ELF-1 (cell line): ENCODE results near the gene POU2F2.
"Not testable (repeated sequence)": the region's sequence is repeated elsewhere in the genome, so short reads cannot be mapped to it uniquely, and the experiment has no call there.

Experiments
- DNase-seq: peaks from one replicate; pipeline ENCODE4 v3.0.0-alpha.2; 2016; ENCODE audit warnings: low read depth, low spot score

POU2F2 gene

GRCh38 chr19:42100241-42100640 lies 32.0 kb downstream of the POU2F2 start:
- not testable (repeated sequence) for DNase-seq

- DNase-seq, result peak; percentile 40
Measured at GRCh38 chr19:42099336-42099925, 32.8 kb downstream of the POU2F2 start.

GRCh38 chr19:42098781-42099180 lies 33.5 kb downstream of the POU2F2 start:
- DNase-seq, result peak; percentile 17

- no peak for DNase-seq
Measured at GRCh38 chr19:42097461-42097860, 34.8 kb downstream of the POU2F2 start.

- DNase-seq, result no peak
Measured at GRCh38 chr19:42096255-42096837, 35.9 kb downstream of the POU2F2 start.

GRCh38 chr19:42095814-42096230 lies 36.4 kb downstream of the POU2F2 start:
- DNase-seq, result peak; percentile 79

- DNase-seq, result peak; percentile 17
Measured at GRCh38 chr19:42095142-42095813, 37.0 kb downstream of the POU2F2 start.

- no peak for DNase-seq
Measured at GRCh38 chr19:42093926-42094325, 38.3 kb downstream of the POU2F2 start.

- no peak for DNase-seq
Measured at GRCh38 chr19:42093505-42093904, 38.7 kb downstream of the POU2F2 start.

GRCh38 chr19:42092350-42092749 lies 39.9 kb downstream of the POU2F2 start:
- DNase-seq, result peak; percentile 28

- no peak for DNase-seq
Measured at GRCh38 chr19:42091742-42092141, 40.5 kb downstream of the POU2F2 start.

GRCh38 chr19:42091300-42091699 lies 40.9 kb downstream of the POU2F2 start:
- DNase-seq, result no peak

- DNase-seq, result no peak
Measured at GRCh38 chr19:42090672-42091071, 41.6 kb downstream of the POU2F2 start.

- DNase-seq, result no peak
Measured at GRCh38 chr19:42089772-42090171, 42.5 kb downstream of the POU2F2 start.

- no peak for DNase-seq
Measured at GRCh38 chr19:42089191-42089750, 43.0 kb downstream of the POU2F2 start.

- DNase-seq, result no peak
Measured at GRCh38 chr19:42088471-42089190, 43.6 kb downstream of the POU2F2 start.

- peak; percentile 14 for DNase-seq
Measured at GRCh38 chr19:42086770-42087550, 45.3 kb downstream of the POU2F2 start.

GRCh38 chr19:42086188-42086736 lies 46.0 kb downstream of the POU2F2 start:
- DNase-seq, result no peak

- no peak for DNase-seq
Measured at GRCh38 chr19:42083537-42083936, 48.7 kb downstream of the POU2F2 start.

- no peak for DNase-seq
Measured at GRCh38 chr19:42081584-42082203, 50.6 kb downstream of the POU2F2 start.
